Measurements from ENCODE around the gene ZSCAN5B. TPM values are rescaled to one million over a fixed set of nuclear protein-coding genes. Genes with fewer than 3 reads are reported as not detected.

Gene ZSCAN5B
- total and polyA plus RNA-seq, 2 of the 13 experiments (the other 11 are each of a cell fraction or from before 2014, with no cell fraction given): not detected

- TF ChIP-seq, protein P1, sequence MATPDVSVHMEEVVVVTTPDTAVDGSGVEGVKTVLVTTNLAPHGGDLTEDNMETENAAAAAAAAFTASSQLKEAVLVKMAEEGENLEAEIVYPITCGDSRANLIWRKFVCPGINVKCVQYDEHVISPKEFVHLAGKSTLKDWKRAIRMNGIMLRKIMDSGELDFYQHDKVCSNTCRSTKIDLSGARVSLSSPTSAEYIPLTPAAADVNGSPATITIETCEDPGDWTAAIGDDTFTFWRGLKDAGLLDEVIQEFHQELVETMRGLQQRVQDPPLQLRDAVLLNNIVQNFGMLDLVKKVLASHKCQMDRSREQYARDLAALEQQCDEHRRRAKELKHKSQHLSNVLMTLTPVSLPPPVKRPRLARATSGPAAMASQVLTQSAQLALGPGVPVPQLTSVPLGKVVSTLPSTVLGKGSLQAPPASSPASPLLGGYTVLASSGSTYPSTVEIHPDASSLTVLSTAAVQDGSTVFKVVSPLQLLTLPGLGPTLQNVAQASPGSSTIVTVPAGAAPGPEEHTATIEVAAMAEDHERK (CRISPR knock-in tag; IDR thresholded peaks at IDR 0.05; ENCODE audit: low read depth): no peak
- TF ChIP-seq TCF7 (IDR thresholded peaks at IDR 0.05; ENCODE audit: low read depth) (no peak), ZNF766 (CRISPR knock-in tag; IDR thresholded peaks at IDR 0.05; ENCODE audit: borderline replicate concordance) (no peak), ZNF589 (CRISPR knock-in tag; conservative IDR thresholded peaks at IDR 0.05) (0 out of 2 replicates have a peak, but pooled peaks have one; percentile 65), PHF8 (CRISPR knock-in tag; IDR thresholded peaks at IDR 0.05) (no peak; the same call in 1 of the 2 replicates), ZFP36L2 (CRISPR knock-in tag; IDR thresholded peaks at IDR 0.05) (no peak), HES4 (CRISPR knock-in tag; IDR thresholded peaks at IDR 0.05; ENCODE audit: borderline replicate concordance) (no peak), CENPX (CRISPR knock-in tag; IDR thresholded peaks at IDR 0.05) (no peak), ATF3 (CRISPR knock-in tag; IDR thresholded peaks at IDR 0.05) (peak; percentile 69), WIZ (CRISPR knock-in tag; IDR thresholded peaks at IDR 0.05) (no peak), TRIM22 (IDR thresholded peaks at IDR 0.05) (no peak), KMT2A (CRISPR knock-in tag; IDR thresholded peaks at IDR 0.05) (0 out of 2 replicates have a peak, but pooled peaks have one; percentile 28), RARG (CRISPR knock-in tag; IDR thresholded peaks at IDR 0.05; ENCODE audit: low read depth) (no peak)
- TF ChIP-seq, protein P2, sequence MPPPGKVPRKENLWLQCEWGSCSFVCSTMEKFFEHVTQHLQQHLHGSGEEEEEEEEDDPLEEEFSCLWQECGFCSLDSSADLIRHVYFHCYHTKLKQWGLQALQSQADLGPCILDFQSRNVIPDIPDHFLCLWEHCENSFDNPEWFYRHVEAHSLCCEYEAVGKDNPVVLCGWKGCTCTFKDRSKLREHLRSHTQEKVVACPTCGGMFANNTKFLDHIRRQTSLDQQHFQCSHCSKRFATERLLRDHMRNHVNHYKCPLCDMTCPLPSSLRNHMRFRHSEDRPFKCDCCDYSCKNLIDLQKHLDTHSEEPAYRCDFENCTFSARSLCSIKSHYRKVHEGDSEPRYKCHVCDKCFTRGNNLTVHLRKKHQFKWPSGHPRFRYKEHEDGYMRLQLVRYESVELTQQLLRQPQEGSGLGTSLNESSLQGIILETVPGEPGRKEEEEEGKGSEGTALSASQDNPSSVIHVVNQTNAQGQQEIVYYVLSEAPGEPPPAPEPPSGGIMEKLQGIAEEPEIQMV (CRISPR knock-in tag; IDR thresholded peaks at IDR 0.05; ENCODE audit: low read depth): no peak
- TF ChIP-seq, protein P3, sequence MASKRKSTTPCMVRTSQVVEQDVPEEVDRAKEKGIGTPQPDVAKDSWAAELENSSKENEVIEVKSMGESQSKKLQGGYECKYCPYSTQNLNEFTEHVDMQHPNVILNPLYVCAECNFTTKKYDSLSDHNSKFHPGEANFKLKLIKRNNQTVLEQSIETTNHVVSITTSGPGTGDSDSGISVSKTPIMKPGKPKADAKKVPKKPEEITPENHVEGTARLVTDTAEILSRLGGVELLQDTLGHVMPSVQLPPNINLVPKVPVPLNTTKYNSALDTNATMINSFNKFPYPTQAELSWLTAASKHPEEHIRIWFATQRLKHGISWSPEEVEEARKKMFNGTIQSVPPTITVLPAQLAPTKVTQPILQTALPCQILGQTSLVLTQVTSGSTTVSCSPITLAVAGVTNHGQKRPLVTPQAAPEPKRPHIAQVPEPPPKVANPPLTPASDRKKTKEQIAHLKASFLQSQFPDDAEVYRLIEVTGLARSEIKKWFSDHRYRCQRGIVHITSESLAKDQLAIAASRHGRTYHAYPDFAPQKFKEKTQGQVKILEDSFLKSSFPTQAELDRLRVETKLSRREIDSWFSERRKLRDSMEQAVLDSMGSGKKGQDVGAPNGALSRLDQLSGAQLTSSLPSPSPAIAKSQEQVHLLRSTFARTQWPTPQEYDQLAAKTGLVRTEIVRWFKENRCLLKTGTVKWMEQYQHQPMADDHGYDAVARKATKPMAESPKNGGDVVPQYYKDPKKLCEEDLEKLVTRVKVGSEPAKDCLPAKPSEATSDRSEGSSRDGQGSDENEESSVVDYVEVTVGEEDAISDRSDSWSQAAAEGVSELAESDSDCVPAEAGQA (IDR thresholded peaks at IDR 0.05; ENCODE audit: low read depth): peak; percentile 54; the same call in 1 of the 2 replicates
- TF ChIP-seq, protein P3 (CRISPR knock-in tag; IDR thresholded peaks at IDR 0.05; ENCODE audit: borderline replicate concordance): no peak
- TF ChIP-seq, protein P4, sequence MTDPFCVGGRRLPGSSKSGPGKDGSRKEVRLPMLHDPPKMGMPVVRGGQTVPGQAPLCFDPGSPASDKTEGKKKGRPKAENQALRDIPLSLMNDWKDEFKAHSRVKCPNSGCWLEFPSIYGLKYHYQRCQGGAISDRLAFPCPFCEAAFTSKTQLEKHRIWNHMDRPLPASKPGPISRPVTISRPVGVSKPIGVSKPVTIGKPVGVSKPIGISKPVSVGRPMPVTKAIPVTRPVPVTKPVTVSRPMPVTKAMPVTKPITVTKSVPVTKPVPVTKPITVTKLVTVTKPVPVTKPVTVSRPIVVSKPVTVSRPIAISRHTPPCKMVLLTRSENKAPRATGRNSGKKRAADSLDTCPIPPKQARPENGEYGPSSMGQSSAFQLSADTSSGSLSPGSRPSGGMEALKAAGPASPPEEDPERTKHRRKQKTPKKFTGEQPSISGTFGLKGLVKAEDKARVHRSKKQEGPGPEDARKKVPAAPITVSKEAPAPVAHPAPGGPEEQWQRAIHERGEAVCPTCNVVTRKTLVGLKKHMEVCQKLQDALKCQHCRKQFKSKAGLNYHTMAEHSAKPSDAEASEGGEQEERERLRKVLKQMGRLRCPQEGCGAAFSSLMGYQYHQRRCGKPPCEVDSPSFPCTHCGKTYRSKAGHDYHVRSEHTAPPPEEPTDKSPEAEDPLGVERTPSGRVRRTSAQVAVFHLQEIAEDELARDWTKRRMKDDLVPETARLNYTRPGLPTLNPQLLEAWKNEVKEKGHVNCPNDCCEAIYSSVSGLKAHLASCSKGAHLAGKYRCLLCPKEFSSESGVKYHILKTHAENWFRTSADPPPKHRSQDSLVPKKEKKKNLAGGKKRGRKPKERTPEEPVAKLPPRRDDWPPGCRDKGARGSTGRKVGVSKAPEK (CRISPR knock-in tag; IDR thresholded peaks at IDR 0.05; ENCODE audit: borderline replicate concordance): no peak
Measured at GRCh38 chr19:56170261-56170660, 27.3 kb downstream of the ZSCAN5B start (continued).
